Right cardiac atrium (tissue), 5 donors: ENCODE measurements around the gene KPNB1. TPM values are rescaled to one million over a fixed set of nuclear protein-coding genes. Genes with fewer than 3 reads are reported as not detected.
A peak's percentile ranks its signal among the peaks of the same experiment; 100 is the strongest.

Experiments
- ATAC-seq, 2 donors: fragments of 200-7000 bp; cut with Tn5 transposase; one replicate each; pipeline versions ENCODE4 v1.8.0 to v1.9.1; 2020; ENCODE audit warnings: moderate library complexity in 2 of 2, mild to moderate bottlenecking in 1 of 2
- DNase-seq, 3 donors: peaks; one replicate each; pipeline ENCODE4 v3.0.0-alpha.2; 2020
- H3K27ac ChIP-seq: one replicate; pipeline ENCODE4 v1.5.1; 2013; ENCODE audit warnings: mild to moderate bottlenecking, low read length, control low read depth, moderate library complexity
- H3K27me3 ChIP-seq: one replicate; pipeline ENCODE4 v1.6.1; 2013; ENCODE audit not compliant: control insufficient read depth, insufficient read depth
- H3K4me1 ChIP-seq: one replicate; pipeline ENCODE4 v1.6.1; 2013; ENCODE audit warnings: low read length; ENCODE audit not compliant: control insufficient read depth, insufficient read depth
- H3K4me3 ChIP-seq: one replicate; pipeline ENCODE4 v1.5.1; 2013; ENCODE audit warnings: low read length, control low read depth
- H3K9me3 ChIP-seq: one replicate; pipeline ENCODE4 v1.6.1; 2013; ENCODE audit warnings: low read length; ENCODE audit not compliant: control insufficient read depth
- WGBS: extraction: QIAGEN DNeasy Blood & Tissue Kit; methylation state at CpG from one replicate; pipeline ENCODE4 v1.1.7; 2013; 5-methylcytosine and 5-hydroxymethylcytosine counted together
- intact Hi-C, 4 donors: fragments of 100-400 bp; cut with DNase I; formaldehyde crosslinking; loops; one replicate each; pipeline versions ENCODE4 v1.11.0 to v1.14.0; 2022 to 2023
- polyA plus RNA-seq: library from polyadenylated mRNA; stranded (reverse); fragments of 200-250 nt; gene quantifications from one replicate; pipeline ENCODE4 v1.2.3, GENCODE V29; 2013
- total RNA-seq, 4 donors: library from RNA; stranded (reverse); fragmentation: NEBNext Ultra II Directional; extraction: Animal tissue kit (Norgen Biotek cat#: 25700); gene quantifications; one replicate each; pipeline ENCODE4 v1.2.1, GENCODE V29; 2021
- donor health status: healthy with polysubstance abuse.
- donor health status: DM: no; HTN: yes; CAD: no.
- donor health status: DM: no; HTN: no; CAD: no.
- donor health status: DM: no; HTN: yes; CAD: no; lungs with severe emphysema.
- donor health status: DM: yes; HTN: yes; CAD: no.

The KPNB1 gene
- total and polyA plus RNA-seq, 5 donors: 50.0 to 175 (median 160) TPM

DNA sequence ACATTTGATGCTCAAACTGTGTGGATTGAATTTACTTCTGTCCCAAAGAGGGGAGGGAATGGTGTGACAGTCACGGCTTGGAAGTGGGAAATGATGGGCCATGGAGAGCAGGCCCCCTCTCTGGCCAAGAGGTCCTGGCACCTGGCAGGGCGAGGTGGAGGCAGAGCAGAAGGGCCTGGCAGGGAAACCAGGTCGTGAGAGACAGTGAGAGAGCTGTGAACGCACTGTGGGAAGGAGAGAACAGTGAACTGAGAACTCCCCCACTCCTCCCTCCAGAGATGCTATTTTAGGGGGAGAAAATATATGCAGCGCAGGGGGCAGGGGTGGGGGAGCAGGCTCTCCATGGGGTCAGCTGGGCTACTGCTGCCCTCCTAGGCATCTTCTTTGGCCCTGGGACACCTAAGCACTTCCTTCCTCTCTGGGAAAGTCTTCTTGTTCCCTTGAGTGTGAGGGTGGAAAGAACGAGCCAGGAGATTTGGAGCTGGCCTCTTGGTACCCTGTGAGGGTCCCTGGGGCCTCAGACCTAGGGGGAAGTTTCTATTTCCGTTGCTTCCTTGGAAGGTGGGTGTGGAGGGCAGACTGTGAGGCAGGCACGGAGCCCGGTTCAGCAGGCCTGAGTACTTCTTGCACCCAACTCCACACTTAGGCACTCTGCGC, 66.1 kb downstream of the KPNB1 start:
- Histone ChIP-seq H3K4me1 (no peaks in the 10 kb centered on the region), H3K4me3 (no peak overlapping the region), H3K27me3 (no peaks in the 10 kb centered on the region), H3K9me3 (no peaks in the 10 kb centered on the region), H3K27ac (no peak overlapping the region)
- WGBS: 59% methylated on average over 10 of the region's 10 CpGs
- no peak for DNase-seq
- no peak for ATAC-seq
- intact Hi-C loops: no loop called here

DNA sequence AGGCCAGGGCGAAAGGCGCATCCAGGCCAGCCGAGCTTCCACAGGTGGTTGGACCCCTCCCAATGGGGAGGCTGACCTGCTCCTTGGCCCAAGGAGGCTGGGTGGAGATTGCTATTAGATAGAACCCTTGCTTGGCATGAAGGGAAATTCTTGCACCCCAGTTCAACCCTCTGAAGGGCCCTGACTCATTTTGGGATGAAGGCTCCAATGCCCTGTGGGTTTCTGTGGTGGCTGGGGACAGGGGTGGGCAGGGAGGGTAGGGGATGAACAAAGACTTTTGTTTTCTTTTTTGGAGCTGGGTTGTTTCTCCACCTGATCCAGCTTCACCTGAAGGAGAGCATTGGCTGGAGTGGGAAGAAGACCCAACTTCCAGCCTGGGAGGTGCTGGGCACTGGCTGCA, 66.7 kb downstream of the KPNB1 start:
- Histone ChIP-seq H3K4me1 (no peaks in the 10 kb centered on the region), H3K27ac (no peak overlapping the region), H3K27me3 (no peaks in the 10 kb centered on the region), H3K9me3 (no peaks in the 10 kb centered on the region), H3K4me3 (no peak overlapping the region)
- ATAC-seq (no peak), DNase-seq (no peak)
- WGBS: 87% methylated on average over 3 of the region's 3 CpGs
- intact Hi-C loops: no loop called here

DNA sequence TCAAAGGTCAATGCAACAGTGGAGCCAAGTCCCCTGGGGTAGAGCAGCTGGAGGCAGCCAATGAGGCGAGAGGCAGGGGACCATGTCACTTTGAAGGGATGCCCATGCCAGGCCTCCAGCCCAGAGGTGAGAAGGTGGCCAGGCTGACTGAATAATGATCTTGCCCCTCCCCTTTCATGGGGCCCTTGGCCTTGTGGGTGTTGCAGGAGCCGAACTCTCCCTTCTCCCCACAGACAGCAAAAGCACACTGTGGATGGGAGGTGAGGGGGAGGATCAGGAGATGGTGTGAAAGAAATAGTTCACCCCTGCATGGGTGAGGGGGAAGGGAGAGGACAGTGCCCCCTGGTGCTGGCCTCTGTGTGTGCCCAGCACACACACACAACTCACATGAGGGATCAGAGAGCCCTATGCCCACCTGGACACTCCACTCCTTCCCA, 67.6 kb downstream of the KPNB1 start:
- ATAC-seq: no peak
- no peak overlapping the region for H3K27ac ChIP-seq
- H3K4me3 ChIP-seq: no peak overlapping the region
- no peaks in the 10 kb centered on the region for H3K27me3 ChIP-seq
- H3K4me1 ChIP-seq: no peaks in the 10 kb centered on the region
- WGBS: 52% methylated on average over 2 of the region's 2 CpGs
- H3K9me3 ChIP-seq: no peaks in the 10 kb centered on the region
- intact Hi-C loops: no loop called here
- DNase-seq: no peak

DNA sequence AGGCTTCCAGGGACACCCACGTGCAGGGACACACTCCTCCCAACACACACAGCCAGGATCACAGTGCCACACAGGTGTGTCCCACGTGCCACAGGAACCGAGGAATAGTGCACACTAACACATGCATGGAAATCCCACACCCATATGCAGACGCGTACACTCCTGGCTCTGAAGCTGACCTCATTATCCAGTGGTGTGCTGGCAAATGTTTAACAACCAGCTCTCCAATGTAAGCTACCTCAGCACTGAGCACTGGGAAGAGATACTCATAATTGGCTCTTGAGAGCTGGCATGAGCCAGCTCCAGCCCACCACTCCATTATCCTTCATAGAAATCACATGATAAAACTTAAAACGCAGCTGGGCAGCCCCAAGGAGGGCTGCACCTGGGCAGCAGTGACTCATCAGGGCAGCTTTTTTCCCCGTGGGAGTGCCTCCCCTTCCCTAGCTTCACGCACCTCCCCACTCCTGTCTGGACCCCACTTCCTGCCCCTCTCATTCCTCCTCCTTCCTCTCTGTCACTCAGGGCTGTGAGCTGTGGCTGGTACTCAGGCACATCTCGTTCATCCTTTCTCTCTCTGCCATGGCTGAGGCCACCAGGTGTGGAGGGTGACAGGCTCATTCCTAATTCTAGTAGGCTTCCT, 68.4 kb downstream of the KPNB1 start:
- intact Hi-C loops: no loop called here
- no peak overlapping the region for H3K27ac ChIP-seq
- no peaks in the 10 kb centered on the region for H3K4me1 ChIP-seq
- no peaks in the 10 kb centered on the region for H3K27me3 ChIP-seq
- ATAC-seq (no peak), DNase-seq (no peak)
- 36% methylated on average over 9 of the region's 9 CpGs for WGBS
- H3K4me3 ChIP-seq: no peak overlapping the region
- H3K9me3 ChIP-seq: no peaks in the 10 kb centered on the region

DNA sequence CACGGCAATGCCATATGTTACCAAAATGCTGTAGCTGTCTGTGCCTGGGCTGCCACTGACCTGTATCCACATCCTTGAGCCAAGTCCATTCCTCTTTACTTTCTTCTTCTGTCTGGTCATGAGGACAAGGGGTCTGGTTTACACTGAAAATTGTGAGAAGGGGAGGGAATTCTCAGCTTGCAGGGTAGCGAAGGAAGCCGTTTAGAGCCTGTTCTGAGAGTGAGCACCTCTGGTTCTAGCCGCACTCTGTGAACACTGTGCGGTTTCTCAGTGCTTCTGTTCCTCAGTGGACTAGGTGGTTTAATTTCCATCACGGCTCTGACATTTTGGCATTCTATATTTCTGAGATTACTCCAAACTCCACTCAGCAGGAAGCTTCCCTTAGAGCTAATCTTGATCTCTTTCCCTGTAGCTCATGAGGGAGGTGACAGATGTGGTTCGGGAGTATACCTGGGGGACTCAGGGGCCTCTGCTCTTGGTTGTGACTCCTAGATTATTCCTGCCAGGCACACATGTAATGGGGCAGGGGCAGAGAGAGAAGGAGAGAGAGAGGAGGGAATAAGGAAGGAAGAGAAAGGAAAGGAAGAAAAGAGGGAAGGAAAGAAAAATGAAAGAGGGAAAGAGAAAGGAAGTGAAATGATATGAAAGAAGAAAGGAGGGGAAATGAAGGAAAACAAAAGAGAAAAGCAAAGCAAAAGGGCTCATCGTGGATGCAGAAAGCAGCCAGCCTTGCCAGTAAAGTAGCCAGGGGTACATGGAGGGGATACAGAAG, 69.1 kb downstream of the KPNB1 start:
- DNase-seq (no peak), ATAC-seq (no peak)
- Histone ChIP-seq H3K27ac (no peak overlapping the region), H3K4me1 (no peaks in the 10 kb centered on the region), H3K4me3 (no peak overlapping the region), H3K9me3 (no peaks in the 10 kb centered on the region), H3K27me3 (no peaks in the 10 kb centered on the region)
- intact Hi-C loops: no loop called here
- 49% methylated on average over 8 of the region's 8 CpGs for WGBS

DNA sequence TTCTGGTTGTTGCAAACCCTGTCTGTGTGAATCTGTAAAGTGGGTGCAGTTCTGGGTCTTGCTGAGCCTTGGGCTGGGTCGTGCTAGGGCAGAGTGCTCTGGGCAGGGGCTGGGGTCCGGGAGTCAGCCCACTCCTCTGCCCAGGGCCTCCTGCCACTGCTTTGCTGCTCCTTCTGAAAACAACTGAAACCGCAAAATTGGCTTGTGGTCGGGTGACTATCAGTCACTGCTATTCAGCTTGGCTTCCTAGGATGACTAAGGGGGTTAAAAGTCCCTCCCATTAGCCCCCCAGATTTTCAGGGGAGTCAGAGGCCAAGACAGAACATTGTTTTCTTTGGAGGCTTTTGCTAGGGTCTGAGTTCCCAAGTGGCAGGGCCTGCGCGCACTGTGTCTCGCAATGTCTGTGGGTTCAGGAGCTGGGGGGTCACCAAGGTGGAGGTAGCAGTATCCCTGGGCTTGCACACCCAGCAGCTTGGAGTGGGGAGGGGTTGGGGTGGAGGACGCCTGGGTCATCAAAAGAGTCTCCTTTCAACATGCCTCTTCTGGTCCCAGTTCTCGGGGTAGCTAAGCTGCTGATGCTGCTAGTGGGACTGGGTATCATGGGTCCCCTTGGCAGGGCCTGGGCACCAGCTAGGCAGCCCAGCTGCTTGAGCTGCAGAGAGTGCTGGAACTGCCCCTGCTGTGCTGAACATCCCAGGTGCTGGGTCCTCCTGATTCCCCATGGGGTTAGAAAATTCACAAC, 69.9 kb downstream of the KPNB1 start:
- H3K4me1 ChIP-seq: no peaks in the 10 kb centered on the region
- intact Hi-C loops: no loop called here
- ATAC-seq (no peak), DNase-seq (no peak)
- H3K27ac ChIP-seq: no peak overlapping the region
- 70% methylated on average over 9 of the region's 9 CpGs for WGBS
- H3K9me3 ChIP-seq: no peaks in the 10 kb centered on the region
- H3K27me3 ChIP-seq: no peaks in the 10 kb centered on the region
- H3K4me3 ChIP-seq: no peak overlapping the region

DNA sequence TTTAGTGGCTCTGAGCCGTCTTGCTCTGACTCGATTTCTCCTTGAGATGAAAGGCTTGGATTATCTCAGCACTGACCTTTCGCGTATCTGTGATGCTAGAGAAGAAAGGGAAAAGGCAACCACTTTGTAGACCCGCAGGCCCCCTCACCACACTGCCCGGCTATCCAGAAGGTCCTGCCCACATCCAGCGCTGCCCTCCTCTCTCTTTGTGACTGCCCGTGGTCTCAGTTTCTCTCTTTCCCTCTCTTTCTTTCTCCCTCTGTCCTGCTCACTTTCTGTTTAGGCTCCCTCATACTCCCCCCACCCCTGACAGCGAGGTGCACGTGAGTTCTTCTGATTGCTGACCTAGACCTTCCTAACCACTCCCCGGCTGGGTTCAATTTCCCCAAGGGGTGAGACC, 70.5 kb downstream of the KPNB1 start:
- intact Hi-C loops: no loop called here
- DNase-seq (no peak), ATAC-seq (no peak)
- no peaks in the 10 kb centered on the region for H3K27me3 ChIP-seq
- H3K27ac ChIP-seq: no peak overlapping the region
- H3K4me1 ChIP-seq: no peaks in the 10 kb centered on the region
- WGBS: 60% methylated on average over 11 of the region's 11 CpGs
- H3K9me3 ChIP-seq: no peaks in the 10 kb centered on the region
- H3K4me3 ChIP-seq: no peak overlapping the region

DNA sequence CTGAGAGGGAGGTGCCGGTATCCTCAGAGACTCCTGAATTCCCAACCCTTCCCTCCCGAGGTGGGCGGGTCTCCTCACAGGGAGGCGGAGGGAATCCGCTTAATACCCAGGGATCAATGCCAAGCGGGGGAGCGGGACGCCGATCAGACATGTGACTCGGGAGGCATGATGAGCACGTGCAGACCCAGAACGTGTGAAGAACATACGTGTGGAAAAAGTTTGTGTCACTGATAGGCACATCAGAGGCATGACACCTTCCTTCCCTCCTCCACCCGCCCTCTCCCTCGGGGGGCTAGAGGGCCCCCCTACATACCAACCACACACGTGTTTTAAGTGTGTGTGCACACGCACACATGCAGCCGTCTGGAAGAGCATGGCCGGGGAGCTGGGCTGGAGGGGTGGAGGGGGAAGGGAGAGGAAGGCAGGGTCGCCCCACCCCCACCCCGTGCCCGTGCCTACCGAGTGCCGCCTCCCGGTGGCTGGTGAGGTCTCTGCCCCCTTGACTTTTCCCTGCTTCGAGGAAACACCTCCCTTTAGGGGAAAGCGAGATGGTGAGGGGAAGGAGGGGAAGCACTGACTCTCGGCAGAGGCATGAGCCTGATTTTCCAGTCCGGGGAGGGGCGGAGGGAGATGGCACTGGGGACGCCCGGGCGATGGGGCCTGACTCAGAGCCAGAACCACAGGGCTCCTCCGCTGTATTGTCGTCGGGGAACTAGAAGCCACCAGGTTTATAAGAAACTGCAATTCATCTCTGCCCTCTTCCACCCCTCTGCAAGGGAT, 71.2 kb downstream of the KPNB1 start:
- intact Hi-C loops: no loop called here
- ATAC-seq: peak; percentile 18 to 72
- WGBS: 9% methylated on average over 36 of the region's 36 CpGs
- no peaks in the 10 kb centered on the region for H3K9me3 ChIP-seq
- H3K4me3 ChIP-seq: no peak overlapping the region
- no peaks in the 10 kb centered on the region for H3K27me3 ChIP-seq
- peak in 1 of 3 donors; percentile 44 for DNase-seq
- no peaks in the 10 kb centered on the region for H3K4me1 ChIP-seq
- no peak overlapping the region for H3K27ac ChIP-seq

DNA sequence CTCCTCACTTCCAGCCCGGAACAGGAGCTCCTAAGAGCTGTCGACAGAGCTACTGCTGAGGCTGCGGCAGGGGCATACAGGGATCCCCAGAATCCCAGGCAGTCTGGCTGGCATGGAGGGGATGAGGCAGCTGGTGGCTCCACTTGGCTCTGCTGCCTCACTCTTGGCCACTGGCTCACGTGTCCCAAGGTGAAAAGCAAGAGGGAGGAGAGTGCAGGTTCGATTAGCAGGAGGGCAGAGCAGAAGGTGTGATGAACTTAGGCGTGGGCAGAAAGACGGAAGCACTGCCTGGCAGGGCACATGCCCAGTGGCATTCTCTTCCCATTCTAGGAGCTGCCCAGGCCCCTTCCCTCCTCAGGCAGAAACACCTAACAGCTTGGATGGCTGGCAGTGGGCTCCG, 72.0 kb downstream of the KPNB1 start:
- Histone ChIP-seq H3K4me3 (no peak overlapping the region), H3K4me1 (no peaks in the 10 kb centered on the region), H3K9me3 (no peaks in the 10 kb centered on the region), H3K27me3 (no peaks in the 10 kb centered on the region), H3K27ac (no peak overlapping the region)
- DNase-seq (no peak), ATAC-seq (no peak)
- intact Hi-C loops: no loop called here
- 48% methylated on average over 8 of the region's 8 CpGs for WGBS

DNA sequence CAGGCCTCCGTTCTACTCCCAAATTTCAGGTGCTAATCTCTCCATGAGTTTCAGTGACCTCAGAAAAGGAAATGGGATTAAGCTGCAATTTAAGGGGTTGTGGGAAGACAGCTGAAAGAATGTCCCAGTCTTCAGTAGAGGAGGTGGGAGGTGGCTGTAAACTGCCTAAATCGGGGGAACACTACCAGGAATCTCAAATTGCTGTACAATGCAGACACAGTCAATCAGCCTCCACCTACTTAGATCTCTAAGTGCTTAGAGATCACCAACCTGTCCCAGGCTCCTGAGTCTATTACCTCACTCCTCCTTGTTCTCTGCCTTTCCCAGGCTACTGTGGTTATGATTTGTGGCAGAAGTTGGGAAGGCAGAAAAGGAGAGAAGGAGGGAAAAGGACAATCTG, 75.0 kb downstream of the KPNB1 start:
- ATAC-seq (no peak), DNase-seq (no peak)
- intact Hi-C loops: no loop called here
- Histone ChIP-seq H3K4me1 (no peaks in the 10 kb centered on the region), H3K27me3 (no peaks in the 10 kb centered on the region), H3K27ac (no peak overlapping the region), H3K4me3 (no peak overlapping the region), H3K9me3 (no peaks in the 10 kb centered on the region)
- WGBS: 63% methylated on average over 2 of the region's 2 CpGs
